Muscle of leg (tissue), 11 donors: ENCODE data around the gene BMPR1A. TPM values are rescaled to one million over a fixed set of nuclear protein-coding genes. Genes with fewer than 3 reads are reported as not detected.
"Not testable (repeated sequence)": the region's sequence is repeated elsewhere in the genome, so short reads cannot be mapped to it uniquely, and the experiment has no call there.

Experiments used
- DNase-seq: peaks from one replicate; pipeline ENCODE4 v3.0.0; 2013
- H3K27ac ChIP-seq: one replicate; pipeline ENCODE4 v1.5.1; 2013; ENCODE audit warnings: mild to moderate bottlenecking, low read length, control low read depth
- H3K27me3 ChIP-seq: one replicate; pipeline ENCODE4 v1.6.1; 2013; ENCODE audit warnings: low read length; ENCODE audit not compliant: control insufficient read depth, insufficient read depth
- H3K36me3 ChIP-seq: one replicate; pipeline ENCODE4 v1.6.1; 2013; ENCODE audit warnings: low read length; ENCODE audit not compliant: control insufficient read depth, insufficient read depth
- H3K4me1 ChIP-seq: one replicate; pipeline ENCODE4 v1.6.1; 2013; ENCODE audit warnings: low read length; ENCODE audit not compliant: control insufficient read depth, insufficient read depth
- H3K4me3 ChIP-seq: one replicate; pipeline ENCODE4 v1.5.1; 2013; ENCODE audit warnings: low read length, control low read depth
- H3K9me3 ChIP-seq: replicated peaks from 2 replicates; pipeline ENCODE4 v1.6.1; 2013; ENCODE audit warnings: low read depth, low read length; ENCODE audit not compliant: control insufficient read depth
- WGBS: methylation state at CpG from one replicate; pipeline ENCODE4 v1.1.5; 2013; ENCODE audit warnings: missing lambda C conversion rate; ENCODE audit not compliant: insufficient coverage; 5-methylcytosine and 5-hydroxymethylcytosine counted together
- polyA plus RNA-seq, 8 donors: library from polyadenylated mRNA; unstranded; fragments of 120-200 nt; gene quantifications; one replicate each; pipeline versions ENCODE4 v1.2.1 to v1.2.3, GENCODE V29; 2013; ENCODE audit warnings: inconsistent platforms in 1 of 8, low replicate concordance in 1 of 8; ENCODE audit not compliant: insufficient read length in 8 of 8, insufficient read depth in 1 of 8
- total RNA-seq: library from RNA; stranded (reverse); fragments of 120-200 nt; gene quantifications from one replicate; pipeline ENCODE4 v1.2.4, GENCODE V29; 2013

BMPR1A gene
- total and polyA plus RNA-seq, 9 donors: 32.6 to 61.4 (median 46.6) TPM

GRCh38 chr10:86979296-86979818, 222.9 kb downstream of the BMPR1A start:
- H3K4me3 ChIP-seq: no peak overlapping the region
- no peaks in the 10 kb centered on the region for H3K27me3 ChIP-seq
- peak; percentile 8 for DNase-seq
- peaks cover 23% of the 10 kb centered on the region for H3K4me1 ChIP-seq
- H3K27ac ChIP-seq: no peak overlapping the region
- no peaks in the 10 kb centered on the region for H3K36me3 ChIP-seq
- no peaks in the 10 kb centered on the region for H3K9me3 ChIP-seq
- 93% methylated on average over 3 of the region's 4 CpGs for WGBS

- peak overlapping the region; percentile 63 for H3K27ac ChIP-seq
- no peak overlapping the region for H3K4me3 ChIP-seq
- 7% methylated on average over 2 of the region's 3 CpGs for WGBS
- H3K36me3 ChIP-seq: no peaks in the 10 kb centered on the region
- peak; percentile 69 for DNase-seq
- H3K4me1 ChIP-seq: peaks cover 23% of the 10 kb centered on the region
- no peaks in the 10 kb centered on the region for H3K27me3 ChIP-seq
- H3K9me3 ChIP-seq: no peaks in the 10 kb centered on the region
Observed at GRCh38 chr10:86979977-86980448, 223.6 kb downstream of the BMPR1A start.

- not testable (repeated sequence) for H3K4me3 ChIP-seq, H3K27ac ChIP-seq, H3K36me3 ChIP-seq, H3K27me3 ChIP-seq, H3K9me3 ChIP-seq
- DNase-seq: peak; percentile 16
- WGBS: 100% methylated on average over 1 of the region's 6 CpGs
- peaks cover 23% of the 10 kb centered on the region for H3K4me1 ChIP-seq
Observed at GRCh38 chr10:86981020-86981419, 224.6 kb downstream of the BMPR1A start.

- no peaks in the 10 kb centered on the region for H3K27me3 ChIP-seq
- no peak overlapping the region for H3K27ac ChIP-seq
- no peak overlapping the region for H3K4me3 ChIP-seq
- H3K36me3 ChIP-seq: no peaks in the 10 kb centered on the region
- peaks cover 23% of the 10 kb centered on the region for H3K4me1 ChIP-seq
- no peaks in the 10 kb centered on the region for H3K9me3 ChIP-seq
- WGBS: no CpG with 5 or more reads among the region's 5 CpGs
- DNase-seq: no peak
Observed at GRCh38 chr10:86981716-86982115, 225.3 kb downstream of the BMPR1A start.

Other genes with a start within 250 kb of the BMPR1A start
- 31.2 TPM for gene WAPL, start 234.8 kb upstream of the BMPR1A start, total RNA-seq
- gene WAPL, start 234.8 kb upstream of the BMPR1A start, polyA plus RNA-seq: 10 to 100 TPM; 24.1 to 32.0 (median 25.1) TPM
- 0.04 TPM for gene OPN4, start 102.1 kb upstream of the BMPR1A start, total RNA-seq
- 1 to 10 TPM in 7 of 8 donors, under 1 TPM in 1; 0.87 to 2.8 (median 1.8) TPM for gene OPN4, start 102.1 kb upstream of the BMPR1A start, polyA plus RNA-seq
- 208 TPM for gene LDB3, start 88.1 kb upstream of the BMPR1A start, total RNA-seq
- 100 to 1,000 TPM; 331 to 829 (median 622) TPM for gene LDB3, start 88.1 kb upstream of the BMPR1A start, polyA plus RNA-seq
- 23.1 TPM for gene MMRN2, start 201.0 kb downstream of the BMPR1A start, total RNA-seq
- gene MMRN2, start 201.0 kb downstream of the BMPR1A start, polyA plus RNA-seq: 10 to 100 TPM; 17.9 to 25.4 (median 23.1) TPM
- gene SNCG, start 202.0 kb downstream of the BMPR1A start, total RNA-seq: 7.4 TPM
- 10 to 100 TPM in 1 of 8 donors, 1 to 10 TPM in 7; 4.4 to 11.7 (median 5.8) TPM for gene SNCG, start 202.0 kb downstream of the BMPR1A start, polyA plus RNA-seq
- gene ADIRF, start 211.9 kb downstream of the BMPR1A start, total RNA-seq: 9.7 TPM
- gene ADIRF, start 211.9 kb downstream of the BMPR1A start, polyA plus RNA-seq: 1 to 10 TPM; 1.5 to 5.5 (median 2.5) TPM